GM12874 (cell line): Measurements from ENCODE around the gene CTNNA3.
A peak's percentile ranks its signal among the peaks of the same experiment; 100 is the strongest.

Experiments used
- TF ChIP-seq, protein P1 (sequence below): IDR thresholded peaks from 2 replicates; pipeline ENCODE4 v1.5.1; 2011; ENCODE audit warnings: low read depth, mild to moderate bottlenecking, control low read depth, low read length, moderate library complexity; ENCODE audit not compliant: insufficient read depth

CTNNA3 gene

DNA sequence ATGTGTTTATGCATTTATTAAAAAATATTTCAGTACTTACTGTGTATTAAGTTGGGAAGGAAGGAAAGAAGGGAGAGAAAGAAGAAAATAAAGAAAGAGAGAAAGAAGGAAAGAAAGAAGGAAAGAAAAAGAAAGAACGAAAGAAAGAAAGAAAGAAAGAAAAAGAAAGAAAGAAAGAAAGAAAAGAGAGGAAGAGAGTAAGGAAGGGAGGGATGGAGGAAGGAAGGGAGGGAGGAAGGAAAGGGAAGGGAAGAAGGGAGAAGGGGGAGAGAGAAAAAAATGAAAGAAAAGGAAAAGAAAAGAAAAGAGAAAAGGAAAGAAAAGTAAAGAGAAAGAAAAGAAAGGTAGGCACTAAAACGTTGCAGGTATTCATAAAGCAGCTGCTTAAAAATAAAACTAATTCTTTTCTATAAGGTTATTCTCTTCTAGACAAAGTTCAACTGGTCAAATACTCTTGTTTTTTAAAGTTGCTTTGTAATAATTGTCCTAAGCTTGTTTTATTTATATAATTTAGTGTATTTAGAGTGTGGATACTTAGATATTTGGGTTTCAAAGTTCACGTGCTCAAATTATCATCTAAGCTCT, 1473.4 kb downstream of the CTNNA3 start:
- TF ChIP-seq, protein P1, sequence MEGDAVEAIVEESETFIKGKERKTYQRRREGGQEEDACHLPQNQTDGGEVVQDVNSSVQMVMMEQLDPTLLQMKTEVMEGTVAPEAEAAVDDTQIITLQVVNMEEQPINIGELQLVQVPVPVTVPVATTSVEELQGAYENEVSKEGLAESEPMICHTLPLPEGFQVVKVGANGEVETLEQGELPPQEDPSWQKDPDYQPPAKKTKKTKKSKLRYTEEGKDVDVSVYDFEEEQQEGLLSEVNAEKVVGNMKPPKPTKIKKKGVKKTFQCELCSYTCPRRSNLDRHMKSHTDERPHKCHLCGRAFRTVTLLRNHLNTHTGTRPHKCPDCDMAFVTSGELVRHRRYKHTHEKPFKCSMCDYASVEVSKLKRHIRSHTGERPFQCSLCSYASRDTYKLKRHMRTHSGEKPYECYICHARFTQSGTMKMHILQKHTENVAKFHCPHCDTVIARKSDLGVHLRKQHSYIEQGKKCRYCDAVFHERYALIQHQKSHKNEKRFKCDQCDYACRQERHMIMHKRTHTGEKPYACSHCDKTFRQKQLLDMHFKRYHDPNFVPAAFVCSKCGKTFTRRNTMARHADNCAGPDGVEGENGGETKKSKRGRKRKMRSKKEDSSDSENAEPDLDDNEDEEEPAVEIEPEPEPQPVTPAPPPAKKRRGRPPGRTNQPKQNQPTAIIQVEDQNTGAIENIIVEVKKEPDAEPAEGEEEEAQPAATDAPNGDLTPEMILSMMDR = no peak

DNA sequence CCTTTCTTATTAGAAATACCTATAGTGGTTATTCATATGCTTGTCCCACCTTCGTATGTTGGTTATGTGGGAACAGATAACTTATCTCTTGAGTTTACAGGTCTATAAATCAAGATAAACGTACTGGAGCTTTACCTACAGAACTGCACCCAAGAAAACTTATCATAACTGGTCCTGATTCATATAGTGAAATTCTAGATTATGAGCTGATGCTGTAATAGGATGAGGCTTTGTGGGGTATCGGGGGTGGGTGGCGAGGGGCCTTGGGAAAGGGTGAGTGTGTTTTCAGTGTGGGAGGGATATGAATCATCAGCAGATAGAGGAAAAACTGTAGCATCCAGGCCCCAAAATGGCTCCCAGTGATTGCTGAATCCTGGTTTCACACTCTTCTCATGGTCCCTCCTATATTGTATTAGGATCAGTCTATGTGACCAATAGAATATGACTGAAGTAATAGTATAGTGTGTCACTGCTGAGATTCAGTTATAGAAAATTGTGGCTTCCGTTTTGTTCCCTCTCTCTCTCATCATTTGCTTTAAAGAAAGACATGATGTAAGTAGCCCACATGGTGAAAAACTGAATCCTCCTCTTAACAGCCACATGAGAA, 1476.9 kb downstream of the CTNNA3 start:
- TF ChIP-seq, protein P1 = no peak

DNA sequence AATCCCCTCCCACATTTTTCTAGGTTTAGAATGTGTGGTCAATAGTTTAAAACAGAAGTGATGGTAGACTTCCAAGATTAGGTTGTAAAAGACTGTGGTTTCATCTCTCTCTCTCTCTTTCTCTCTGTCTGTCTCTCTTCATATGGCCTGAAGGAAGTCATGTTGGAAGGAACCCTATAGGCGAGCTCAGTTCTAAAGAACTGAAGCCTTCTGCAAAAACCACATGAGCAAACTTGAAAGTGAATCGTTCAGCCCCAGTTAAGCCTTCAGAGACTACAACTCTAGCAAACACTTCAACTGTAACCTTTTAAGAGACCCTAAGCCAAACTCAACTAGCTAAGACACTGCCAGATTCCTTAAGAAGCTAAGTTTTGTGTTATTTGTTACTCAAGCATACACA, 1477.7 kb downstream of the CTNNA3 start:
- TF ChIP-seq, protein P1 = no peak

DNA sequence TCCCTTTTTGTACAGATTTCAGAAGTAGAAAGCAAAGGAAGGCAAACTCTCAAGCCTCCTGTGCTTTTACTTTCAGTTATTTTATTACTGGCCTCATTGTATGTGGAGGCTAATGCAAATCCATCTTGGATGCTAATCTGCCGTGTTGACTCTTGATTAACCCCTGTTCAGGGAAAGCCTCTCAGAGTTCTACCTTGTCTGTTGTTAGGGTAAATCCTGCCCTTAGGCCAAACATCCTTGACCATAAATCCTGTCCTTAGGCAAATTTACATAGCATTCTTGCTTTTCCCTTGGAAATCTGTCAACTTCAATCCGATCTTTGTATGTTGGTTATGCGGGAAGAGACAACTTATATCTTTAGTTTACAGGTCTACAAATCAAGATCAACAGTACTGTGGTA, 1480.1 kb downstream of the CTNNA3 start:
- TF ChIP-seq, protein P1 = no peak

DNA sequence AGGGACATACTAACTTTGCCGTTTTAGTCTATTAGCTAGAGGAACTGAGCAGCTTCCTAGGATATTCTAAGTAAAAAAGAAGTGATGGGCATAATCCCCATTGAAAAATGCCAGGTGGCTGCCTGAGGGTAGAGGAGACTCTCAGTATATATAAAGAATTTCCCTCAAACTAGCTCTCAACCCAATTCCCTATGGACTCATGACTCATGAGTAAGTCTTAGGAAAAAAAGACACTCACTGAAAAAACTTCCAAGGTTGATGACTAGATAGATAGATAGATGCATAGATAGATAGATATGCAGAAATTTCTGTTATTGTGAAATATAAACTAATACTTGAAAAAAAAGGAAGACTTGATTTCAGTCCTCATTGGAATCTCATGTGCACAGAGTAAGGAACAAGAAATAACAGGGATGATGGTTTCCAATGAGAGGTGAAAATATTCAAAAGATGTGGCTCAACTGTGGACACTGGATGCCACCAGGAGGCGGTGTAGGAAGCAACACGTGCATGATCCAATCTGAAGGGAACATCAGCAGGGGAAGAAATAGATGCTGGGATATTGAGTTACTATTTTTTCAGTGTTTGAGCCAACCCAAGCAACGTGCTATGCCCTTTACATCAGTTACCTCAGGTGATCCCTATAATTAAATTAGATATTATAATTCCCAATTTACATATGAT, 1481.1 kb downstream of the CTNNA3 start:
- TF ChIP-seq, protein P1 = peak; percentile 30; the same call in 1 of the 2 replicates

DNA sequence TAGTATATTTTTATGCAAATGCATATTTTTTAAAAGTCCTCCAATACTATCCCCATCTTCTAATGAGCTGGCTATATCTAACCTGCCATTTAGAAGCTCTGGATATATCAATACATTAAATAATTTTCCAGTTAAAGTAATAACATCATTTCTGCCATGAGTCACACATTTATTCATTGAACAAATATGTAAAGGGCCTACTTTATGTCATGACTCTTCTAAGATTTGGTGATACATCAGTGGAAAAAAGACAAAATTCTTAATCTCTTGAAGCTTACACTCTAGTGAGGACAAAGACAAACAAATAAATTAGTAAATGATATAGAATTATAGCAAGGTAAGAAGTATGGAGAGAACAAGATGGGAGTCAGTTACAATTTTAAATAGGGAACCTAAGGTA, 1487.0 kb downstream of the CTNNA3 start:
- TF ChIP-seq, protein P1 = no peak

DNA sequence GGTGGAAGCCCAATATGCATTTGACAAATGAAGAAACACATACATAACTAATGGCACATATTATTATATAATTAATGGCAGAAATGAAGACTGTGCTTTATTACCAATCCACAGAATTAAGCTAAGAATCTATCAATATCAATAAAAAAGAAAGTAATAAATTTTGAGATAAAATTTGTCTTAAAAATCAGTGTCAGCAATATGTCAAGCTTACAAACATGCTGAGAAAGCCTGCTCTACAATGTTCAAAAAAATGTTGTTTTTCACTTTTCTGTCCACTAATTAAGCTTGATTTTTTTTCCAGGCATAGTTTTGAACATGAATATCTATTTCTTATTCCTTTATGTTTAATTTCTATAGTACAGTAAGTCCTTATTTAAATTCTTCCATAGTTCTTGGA, 1491.2 kb downstream of the CTNNA3 start:
- TF ChIP-seq, protein P1 = no peak
